KOPT-K1 (cell line): Measurements from ENCODE around the gene MAP3K9.

Source experiments
- H3K27ac ChIP-seq: fragments of 200-600 bp; sonication (generic); 2 replicates; pipeline ENCODE4 v1.5.1; 2016; ENCODE audit warnings: antibody characterized with exemption, mild to moderate bottlenecking, low read depth, low read length; ENCODE audit not compliant: poor library complexity, severe bottlenecking
- H3K36me3 ChIP-seq: fragments of 200-600 bp; sonication (generic); 2 replicates; pipeline ENCODE4 v1.5.1; 2017; ENCODE audit warnings: antibody characterized with exemption, mild to moderate bottlenecking, low read length, moderate library complexity; ENCODE audit not compliant: insufficient read depth
- H3K9me3 ChIP-seq: fragments of 200-600 bp; sonication (generic); 2 replicates; pipeline ENCODE4 v1.5.1; 2017; ENCODE audit warnings: antibody characterized with exemption, low read length, mild to moderate bottlenecking; ENCODE audit not compliant: insufficient read depth, poor library complexity, severe bottlenecking

The MAP3K9 gene

DNA sequence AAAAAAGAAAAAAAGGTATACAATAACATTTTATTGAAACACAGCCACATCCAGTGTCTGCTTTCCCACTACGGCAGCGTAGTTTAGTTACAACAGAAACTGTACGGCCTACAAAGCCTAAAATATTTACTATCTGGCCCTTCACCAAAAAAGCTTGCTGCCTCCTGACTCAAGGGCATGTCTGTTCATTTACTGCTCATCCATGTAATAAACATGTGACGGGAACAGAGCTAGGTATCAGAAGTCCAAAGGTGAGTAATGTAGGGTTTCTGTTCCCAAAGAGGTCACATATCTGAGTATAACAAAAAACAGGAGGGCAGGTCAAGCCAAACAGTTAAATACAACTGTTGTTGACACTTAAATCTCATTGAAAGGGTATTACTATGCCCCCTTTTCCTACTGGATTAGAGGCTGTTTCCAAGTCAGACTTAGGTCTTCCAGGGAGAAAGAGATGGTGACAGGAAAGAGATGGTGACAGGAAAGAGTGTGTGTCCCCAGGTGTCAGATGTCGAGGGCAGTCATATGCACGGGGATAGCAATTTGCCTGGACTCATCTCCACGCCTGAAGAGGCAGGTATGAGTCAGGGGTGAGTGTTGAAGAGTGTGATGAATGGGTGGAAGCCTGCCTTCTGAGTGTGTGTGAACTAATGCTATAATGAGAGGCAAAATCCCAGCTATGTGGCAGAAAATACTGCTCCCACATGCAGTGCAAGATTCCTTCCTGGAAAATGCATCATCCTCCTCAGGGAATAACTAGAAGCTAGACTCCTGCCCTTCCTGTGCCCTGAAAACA is 77.7 kb downstream of the MAP3K9 start:
- Histone ChIP-seq H3K36me3 (peaks cover 62% of the 10 kb centered on the region), H3K27ac (no peak overlapping the region), H3K9me3 (no peaks in the 10 kb centered on the region)

DNA sequence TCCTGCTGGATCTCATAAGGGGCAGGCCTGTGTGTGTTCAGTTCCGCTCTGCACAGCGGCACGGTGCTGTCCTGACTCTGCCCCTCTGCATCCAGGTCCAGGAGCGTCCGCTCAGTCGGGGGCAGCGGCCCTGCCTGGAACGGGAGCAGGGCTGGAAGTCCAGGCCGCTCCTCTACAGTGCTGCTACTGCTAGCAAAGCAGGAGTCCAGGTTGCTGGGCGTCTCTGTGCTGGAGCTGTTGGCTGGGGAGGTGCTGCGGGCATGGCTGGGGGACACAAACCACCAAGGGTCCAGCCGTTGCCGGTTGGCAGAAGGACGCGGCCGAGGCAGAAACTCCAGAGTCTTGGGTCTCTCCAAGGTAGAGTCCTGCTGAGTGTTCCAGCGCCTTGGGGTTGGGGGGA is 78.9 kb downstream of the MAP3K9 start:
- Histone ChIP-seq H3K9me3 (no peaks in the 10 kb centered on the region), H3K27ac (no peak overlapping the region), H3K36me3 (peaks cover 55% of the 10 kb centered on the region; the same call in 1 of the 2 replicates)

GRCh38 chr14:70726651-70727375 is 82.5 kb downstream of the MAP3K9 start:
- Histone ChIP-seq H3K27ac (no peak overlapping the region), H3K36me3 (peaks cover 22% of the 10 kb centered on the region; the same call in 1 of the 2 replicates), H3K9me3 (no peaks in the 10 kb centered on the region)

- H3K27ac ChIP-seq: no peak overlapping the region
- H3K9me3 ChIP-seq: no peaks in the 10 kb centered on the region
- peaks cover 6% of the 10 kb centered on the region; the same call in 1 of the 2 replicates for H3K36me3 ChIP-seq
Measured at GRCh38 chr14:70724944-70725343, 84.4 kb downstream of the MAP3K9 start.

DNA sequence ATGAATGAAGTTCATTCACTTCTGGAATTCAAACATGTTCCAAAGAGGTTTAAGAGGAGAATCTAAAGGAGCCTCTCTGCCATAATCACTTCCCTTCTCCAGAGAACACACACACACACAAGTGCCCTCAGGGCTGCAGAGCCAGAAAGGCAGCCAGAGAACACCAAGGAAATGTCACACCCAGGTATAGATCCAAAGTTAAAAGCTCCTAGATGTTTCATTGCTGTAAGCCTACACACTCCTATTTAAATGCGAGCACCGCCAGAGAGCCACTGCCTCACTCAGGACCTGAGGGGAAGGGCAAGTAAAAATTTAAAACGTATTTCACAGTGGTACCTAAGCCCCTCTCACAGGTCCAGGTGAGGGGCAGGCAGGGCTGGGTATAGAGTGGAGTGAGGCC is 85.2 kb downstream of the MAP3K9 start:
- Histone ChIP-seq H3K36me3 (no peaks in the 10 kb centered on the region), H3K9me3 (no peaks in the 10 kb centered on the region), H3K27ac (no peak overlapping the region)

- Histone ChIP-seq H3K36me3 (no peaks in the 10 kb centered on the region), H3K27ac (no peak overlapping the region), H3K9me3 (no peaks in the 10 kb centered on the region)
Measured at GRCh38 chr14:70723276-70723675, 86.0 kb downstream of the MAP3K9 start.

GRCh38 chr14:70722418-70722817 is 86.9 kb downstream of the MAP3K9 start:
- Histone ChIP-seq H3K27ac (no peak overlapping the region), H3K36me3 (no peaks in the 10 kb centered on the region), H3K9me3 (no peaks in the 10 kb centered on the region)

- Histone ChIP-seq H3K27ac (no peak overlapping the region), H3K36me3 (no peaks in the 10 kb centered on the region), H3K9me3 (no peaks in the 10 kb centered on the region)
Measured at GRCh38 chr14:70721542-70721941, 87.8 kb downstream of the MAP3K9 start.

GRCh38 chr14:70718383-70719118 is 90.8 kb downstream of the MAP3K9 start:
- Histone ChIP-seq H3K36me3 (no peaks in the 10 kb centered on the region), H3K27ac (no peak overlapping the region), H3K9me3 (no peaks in the 10 kb centered on the region)

DNA sequence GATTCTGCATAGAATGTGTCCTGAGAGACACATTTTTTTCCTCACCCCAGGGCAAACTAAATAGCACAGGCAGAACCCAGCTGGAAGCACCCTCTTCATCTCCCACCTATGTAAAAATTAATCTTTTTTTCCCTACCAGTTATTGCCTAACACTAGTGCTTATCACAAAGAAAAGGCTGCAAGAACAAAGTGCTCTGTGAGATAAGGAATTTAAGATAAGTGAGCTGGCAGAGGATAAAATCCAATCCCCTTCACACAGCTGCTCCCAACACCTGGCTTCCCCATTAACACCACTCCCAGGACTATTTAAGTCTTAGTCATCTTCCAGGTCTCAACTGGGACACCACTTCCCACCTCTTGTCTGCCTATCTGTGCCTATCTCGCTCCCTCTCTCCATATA is 92.4 kb downstream of the MAP3K9 start:
- Histone ChIP-seq H3K36me3 (no peaks in the 10 kb centered on the region), H3K9me3 (no peaks in the 10 kb centered on the region), H3K27ac (no peak overlapping the region)

DNA sequence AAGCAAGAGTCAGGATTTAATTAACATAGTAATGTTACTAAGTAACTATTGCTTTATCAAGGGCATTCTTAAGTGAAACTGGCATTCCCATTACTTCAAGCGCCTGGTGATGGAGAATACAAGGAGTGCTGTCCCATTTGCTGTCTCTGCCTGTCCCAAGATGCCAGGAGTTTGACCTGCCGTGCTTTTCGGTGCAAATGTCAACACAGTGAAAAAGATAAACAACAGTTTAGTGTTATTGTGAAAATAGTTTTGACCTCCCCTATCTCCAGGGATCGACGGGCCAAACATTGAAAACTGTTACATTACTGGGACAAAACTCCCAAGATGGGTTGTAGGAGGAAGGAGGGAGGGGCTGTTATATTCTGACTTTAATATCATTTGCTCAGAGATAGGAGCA is 92.8 kb downstream of the MAP3K9 start:
- H3K36me3 ChIP-seq: no peaks in the 10 kb centered on the region
- no peak overlapping the region for H3K27ac ChIP-seq
- no peaks in the 10 kb centered on the region for H3K9me3 ChIP-seq

GRCh38 chr14:70714055-70714550 is 95.2 kb downstream of the MAP3K9 start:
- no peaks in the 10 kb centered on the region for H3K36me3 ChIP-seq
- H3K27ac ChIP-seq: no peak overlapping the region
- H3K9me3 ChIP-seq: no peaks in the 10 kb centered on the region

DNA sequence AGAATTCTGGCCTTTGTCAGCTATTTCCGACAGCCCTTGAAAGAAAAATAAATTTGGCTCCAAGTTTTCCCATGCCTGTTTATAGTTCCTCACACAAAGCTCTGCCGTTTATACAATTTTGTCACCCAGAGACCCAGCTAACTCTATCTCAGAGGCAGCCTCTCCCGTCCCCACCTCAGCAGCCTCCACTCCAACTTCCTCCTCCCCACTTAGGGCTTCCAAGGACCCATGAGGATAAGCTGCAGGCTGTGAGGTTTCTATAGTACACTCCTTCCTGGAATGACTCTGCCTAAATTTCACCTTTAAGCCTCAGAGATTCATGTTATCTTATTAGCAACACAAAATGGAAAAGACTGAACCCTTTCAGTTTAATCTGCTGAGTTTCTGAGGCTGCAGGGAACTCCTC is 95.8 kb downstream of the MAP3K9 start:
- Histone ChIP-seq H3K36me3 (no peaks in the 10 kb centered on the region), H3K9me3 (no peaks in the 10 kb centered on the region), H3K27ac (no peak overlapping the region)

DNA sequence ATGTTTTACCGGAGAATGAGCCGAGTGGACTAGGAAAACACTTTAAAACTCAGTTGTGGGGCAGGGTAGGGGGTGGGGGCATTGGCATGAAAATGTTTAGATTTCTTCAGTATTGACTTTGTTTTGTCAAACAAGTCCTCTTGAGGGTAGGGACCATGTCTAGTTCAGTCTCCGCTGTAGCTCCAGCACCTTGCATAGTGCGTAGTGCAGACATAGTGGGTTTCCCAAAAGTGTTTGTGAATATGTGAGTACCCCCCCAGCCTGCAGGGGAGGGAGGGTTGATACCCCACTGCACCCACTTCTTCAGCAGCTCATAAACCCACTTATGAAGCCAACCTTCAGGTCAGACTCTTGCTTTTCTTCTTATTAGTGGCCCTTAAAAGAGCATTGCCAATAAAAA is 96.2 kb downstream of the MAP3K9 start:
- Histone ChIP-seq H3K9me3 (no peaks in the 10 kb centered on the region), H3K36me3 (no peaks in the 10 kb centered on the region), H3K27ac (no peak overlapping the region)

- Histone ChIP-seq H3K36me3 (no peaks in the 10 kb centered on the region), H3K27ac (no peak overlapping the region), H3K9me3 (no peaks in the 10 kb centered on the region)
Measured at GRCh38 chr14:70711451-70711850, 97.9 kb downstream of the MAP3K9 start.
